ENCODE results near the gene ATP6V1C2. TPM values are rescaled to one million over a fixed set of nuclear protein-coding genes. Genes with fewer than 3 reads are reported as not detected.

ATP6V1C2 gene
- total RNA-seq, 4 donors from 2014 or later: 0.63 to 4.0 (median 1.3) TPM

- TF ChIP-seq CTCF (IDR thresholded peaks at IDR 0.05): no peak
- ATAC-seq (ENCODE audit: low FRiP score) (peak; percentile 41), DNase-seq (ENCODE audit: low spot score) (no peak)
Measured at GRCh38 chr2:10688921-10689807, 32.3 kb upstream of the ATP6V1C2 start.

GRCh38 chr2:10691521-10691920 is 29.9 kb upstream of the ATP6V1C2 start:
- no peak for TF ChIP-seq CTCF (IDR thresholded peaks at IDR 0.05)
- DNase-seq (ENCODE audit: low spot score) (no peak), ATAC-seq (ENCODE audit: low FRiP score) (no peak)

GRCh38 chr2:10700078-10700803 is 21.2 kb upstream of the ATP6V1C2 start:
- no peak for ATAC-seq (ENCODE audit: low FRiP score)

GRCh38 chr2:10704034-10704594 is 17.3 kb upstream of the ATP6V1C2 start:
- DNase-seq (ENCODE audit: low spot score) (no peak), ATAC-seq (ENCODE audit: low FRiP score) (no peak)
- TF ChIP-seq CTCF (IDR thresholded peaks at IDR 0.05): no peak

More at GRCh38 chr2:10700078-10700803, 21.2 kb upstream of the ATP6V1C2 start:
- DNase-seq (ENCODE audit: low spot score): no peak
- no peak for TF ChIP-seq CTCF (IDR thresholded peaks at IDR 0.05)

- no peak for DNase-seq (ENCODE audit: low spot score)
- no peak for ATAC-seq (ENCODE audit: low FRiP score)
- TF ChIP-seq CTCF (IDR thresholded peaks at IDR 0.05): no peak
Measured at GRCh38 chr2:10706033-10706432, 15.4 kb upstream of the ATP6V1C2 start.

- TF ChIP-seq CTCF (IDR thresholded peaks at IDR 0.05): no peak
- DNase-seq (ENCODE audit: low spot score) (no peak), ATAC-seq (ENCODE audit: low FRiP score) (no peak)
Measured at GRCh38 chr2:10707831-10708230, 13.6 kb upstream of the ATP6V1C2 start.
